K562 (cell line): ENCODE results near the gene SLFNL1. TPM values are rescaled to one million over a fixed set of nuclear protein-coding genes. Genes with fewer than 3 reads are reported as not detected.
A peak's percentile ranks its signal among the peaks of the same experiment; 100 is the strongest.

Experiments
- CREBBP ChIP-seq: IDR thresholded peaks from one replicate; pipeline ENCODE4 v1.6.1; 2012; ENCODE audit warnings: low read depth, mild to moderate bottlenecking, control low read depth, inconsistent platforms, low read length
- DPF2 ChIP-seq: fragments of 450-650 bp; IDR thresholded peaks from 2 replicates; pipeline ENCODE4 v1.6.1; 2016
- FOXP1 ChIP-seq: sonication (generic); formaldehyde crosslinking; IDR thresholded peaks from 2 replicates; pipeline ENCODE4 v1.8.0; 2022; ENCODE audit warnings: mild to moderate bottlenecking, missing genetic modification reagents
- HIVEP1 ChIP-seq: fragments of 250-450 bp; sonication (Bioruptor Pico); IDR thresholded peaks from 2 replicates; pipeline ENCODE4 v1.4.0; 2020; ENCODE audit warnings: mild to moderate bottlenecking
- MAFG ChIP-seq: fragments of 450-650 bp; conservative IDR thresholded peaks from 2 replicates; pipeline ENCODE4 v1.6.1; 2016; ENCODE audit warnings: missing genetic modification characterization, missing compliant biosample characterization
- MAZ ChIP-seq, 2 experiments: fragments of 450-650 bp in 1 of 2; sonication (generic) in 1 of 2; formaldehyde crosslinking; IDR thresholded peaks in 1 of 2; conservative IDR thresholded peaks in 1 of 2; 2 replicates each; pipeline versions ENCODE4 v1.4.0 to v1.5.0; 2020; ENCODE audit warnings: mild to moderate bottlenecking in 1 of 2, missing genetic modification reagents in 1 of 2
- MTA3 ChIP-seq: fragments of 450-650 bp; formaldehyde crosslinking; IDR thresholded peaks from 2 replicates; pipeline ENCODE4 v1.6.1; 2017; ENCODE audit warnings: mild to moderate bottlenecking, borderline replicate concordance
- NFIX ChIP-seq: fragments of 250-450 bp; sonication (Bioruptor Pico); IDR thresholded peaks from 2 replicates; pipeline ENCODE4 v1.4.0; 2020; ENCODE audit warnings: low read depth, mild to moderate bottlenecking, moderate library complexity
- NONO ChIP-seq, 2 experiments: fragments of 200-400 bp in 1 of 2; fragments of 450-650 bp in 1 of 2; formaldehyde crosslinking in 1 of 2; IDR thresholded peaks; 2 replicates each; pipeline ENCODE4 v1.6.1; 2017; ENCODE audit warnings: low read depth in 2 of 2, mild to moderate bottlenecking in 2 of 2, moderate library complexity in 2 of 2, low read length in 1 of 2
- PRMT5 ChIP-seq: sonication (generic); formaldehyde crosslinking; IDR thresholded peaks from 2 replicates; pipeline ENCODE4 v1.5.0; 2020; ENCODE audit warnings: missing genetic modification reagents
- PRPF4 ChIP-seq: fragments of 200-400 bp; formaldehyde crosslinking; IDR thresholded peaks from one replicate; pipeline ENCODE4 v1.6.1; 2017; ENCODE audit warnings: low read length, low read depth, mild to moderate bottlenecking; ENCODE audit not compliant: insufficient read depth, poor library complexity, severe bottlenecking
- RAD21 ChIP-seq, 2 experiments: fragments of 250-450 bp in 1 of 2; fragments of 450-650 bp in 1 of 2; sonication (Bioruptor Pico) in 1 of 2; formaldehyde crosslinking in 1 of 2; IDR thresholded peaks in 1 of 2; conservative IDR thresholded peaks in 1 of 2; 2 replicates each; pipeline versions ENCODE4 v1.4.0 to v1.8.0; 2020 to 2022; ENCODE audit warnings: mild to moderate bottlenecking in 2 of 2, moderate library complexity in 1 of 2
- RBFOX2 ChIP-seq: fragments of 200-400 bp; formaldehyde crosslinking; IDR thresholded peaks from 2 replicates; pipeline ENCODE4 v1.6.1; 2017; ENCODE audit warnings: low read depth, mild to moderate bottlenecking, low read length, moderate library complexity
- SP1 ChIP-seq: sonication (generic); formaldehyde crosslinking; IDR thresholded peaks from 2 replicates; pipeline ENCODE4 v1.8.1; 2022; ENCODE audit warnings: mild to moderate bottlenecking, missing genetic modification reagents
- STAG1 ChIP-seq: sonication (generic); formaldehyde crosslinking; IDR thresholded peaks from 2 replicates; pipeline ENCODE4 v1.5.0; 2020; ENCODE audit warnings: missing genetic modification reagents, borderline replicate concordance
- U2AF2 ChIP-seq: fragments of 200-400 bp; formaldehyde crosslinking; optimal IDR thresholded peaks from 2 replicates; pipeline ENCODE3; 2017; ENCODE audit warnings: low read depth, mild to moderate bottlenecking, low read length
- ZC3H11A ChIP-seq: IDR thresholded peaks from 2 replicates; pipeline ENCODE4 v1.6.1; 2012; ENCODE audit warnings: low read depth, low read length, improper control_type of control experiment
- polyA plus RNA-seq, 8 experiments: library from polyadenylated mRNA; depleted of rRNA in 4 of 8; stranded (reverse) in 5 of 8; unstranded in 3 of 8; fragments of >200 nt; fragmentation: Nextera tagmentation in 2 of 8; fragmentation: Illumina TruSeq in 1 of 8; extraction: Ambion mirVana in 2 of 8; extraction: Trizol in 1 of 8; gene quantifications; 2 replicates each; pipeline versions ENCODE4 v1.2.1 to v1.2.3, GENCODE V29; 2011 to 2014; ENCODE audit warnings: inconsistent platforms in 1 of 8, missing spikeins in 1 of 8
- total RNA-seq, 7 experiments: library from RNA; depleted of rRNA in 6 of 7; stranded (reverse); fragments of >200 nt in 6 of 7; fragmentation: Illumina TruSeq in 2 of 7; extraction: Trizol in 2 of 7; gene quantifications; 2 replicates each; pipeline versions ENCODE4 v1.2.1 to v1.2.3, GENCODE V29; 2011 to 2021; ENCODE audit warnings: low replicate concordance in 1 of 7
- TF ChIP-seq, protein P1 (sequence below): fragments of 450-650 bp; formaldehyde crosslinking; IDR thresholded peaks from 2 replicates; pipeline ENCODE4 v1.4.0; 2020; ENCODE audit warnings: mild to moderate bottlenecking, moderate library complexity
- TF ChIP-seq, protein P2 (sequence below): fragments of 450-650 bp; IDR thresholded peaks from 2 replicates; pipeline ENCODE4 v1.6.1; 2016; ENCODE audit warnings: low read depth, mild to moderate bottlenecking, moderate library complexity
- TF ChIP-seq, protein P3 (sequence below): fragments of 450-650 bp; IDR thresholded peaks from 2 replicates; pipeline ENCODE4 v1.6.1; 2016
- TF ChIP-seq, protein P4 (sequence below): fragments of 450-650 bp; IDR thresholded peaks from 2 replicates; pipeline ENCODE4 v1.6.1; 2016; ENCODE audit warnings: missing biosample characterization, missing genetic modification characterization
- TF ChIP-seq, protein P5 (sequence below): fragments of 450-650 bp; formaldehyde crosslinking; IDR thresholded peaks from 2 replicates; pipeline ENCODE4 v1.4.0; 2022; ENCODE audit warnings: missing genetic modification characterization

Gene SLFNL1
- total and polyA plus RNA-seq, 9 of the 15 experiments (the other 6 are each of a cell fraction or from before 2014, with no cell fraction given), result 0.05 to 0.14 (median 0.06) TPM; not detected in 5

DNA sequence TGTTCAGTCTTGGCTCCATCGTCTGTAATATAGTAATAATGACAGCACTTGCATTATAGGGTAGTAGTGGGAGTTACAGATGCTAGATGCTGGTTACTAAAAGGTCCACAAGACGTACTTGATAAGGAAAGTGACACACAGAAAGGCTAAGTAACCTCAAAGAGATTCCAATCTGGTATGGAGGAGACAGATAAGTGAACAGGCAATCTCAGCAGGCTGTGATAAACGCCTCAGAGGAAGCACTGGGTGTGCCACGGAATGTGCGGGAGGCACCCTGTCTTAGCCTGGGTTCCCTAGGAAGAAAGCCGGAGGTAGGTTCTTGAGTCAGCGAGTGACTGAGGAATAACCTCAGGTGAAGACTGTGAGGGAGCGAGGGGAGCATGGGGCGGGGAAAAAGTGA, 46.6 kb downstream of the SLFNL1 start (continued):
- TF ChIP-seq NONO (IDR thresholded peaks at IDR 0.05; ENCODE audit: low read depth in 2 of 2, low read length in 1 of 2) (peak in 1 of 2 experiments; percentile 63; a peak in 1 of 4 replicates), STAG1 (CRISPR knock-in tag) (no peak), PRMT5 (CRISPR knock-in tag) (no peak), RAD21 (CRISPR knock-in tag; conservative IDR thresholded peaks at IDR 0.05 in 1 of 2, IDR thresholded peaks at IDR 0.05 in 1 of 2) (0 out of 4 replicates have a peak, but pooled peaks of 1 of the 2 experiments have one; percentile 19), HIVEP1 (CRISPR knock-in tag) (peak; percentile 76), CREBBP (no peak), RBFOX2 (no peak), MAZ (CRISPR knock-in tag; conservative IDR thresholded peaks at IDR 0.05 in 1 of 2, IDR thresholded peaks at IDR 0.05 in 1 of 2) (peak; percentile 29 to 73; a peak in 2 of 4 replicates), DPF2 (peak; percentile 94), MTA3 (peak; percentile 33; the same call in 1 of the 2 replicates), U2AF2 (no peak), MAFG (tag) (0 out of 2 replicates have a peak, but pooled peaks have one; percentile 33), ZC3H11A (no peak), NFIX (CRISPR knock-in tag) (no peak), SP1 (0 out of 2 replicates have a peak, but pooled peaks have one; percentile 58), FOXP1 (no peak), PRPF4 (no peak)
- TF ChIP-seq, protein P1, sequence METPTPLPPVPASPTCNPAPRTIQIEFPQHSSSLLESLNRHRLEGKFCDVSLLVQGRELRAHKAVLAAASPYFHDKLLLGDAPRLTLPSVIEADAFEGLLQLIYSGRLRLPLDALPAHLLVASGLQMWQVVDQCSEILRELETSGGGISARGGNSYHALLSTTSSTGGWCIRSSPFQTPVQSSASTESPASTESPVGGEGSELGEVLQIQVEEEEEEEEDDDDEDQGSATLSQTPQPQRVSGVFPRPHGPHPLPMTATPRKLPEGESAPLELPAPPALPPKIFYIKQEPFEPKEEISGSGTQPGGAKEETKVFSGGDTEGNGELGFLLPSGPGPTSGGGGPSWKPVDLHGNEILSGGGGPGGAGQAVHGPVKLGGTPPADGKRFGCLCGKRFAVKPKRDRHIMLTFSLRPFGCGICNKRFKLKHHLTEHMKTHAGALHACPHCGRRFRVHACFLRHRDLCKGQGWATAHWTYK (CRISPR knock-in tag), result peak; percentile 96
- TF ChIP-seq, protein P2, sequence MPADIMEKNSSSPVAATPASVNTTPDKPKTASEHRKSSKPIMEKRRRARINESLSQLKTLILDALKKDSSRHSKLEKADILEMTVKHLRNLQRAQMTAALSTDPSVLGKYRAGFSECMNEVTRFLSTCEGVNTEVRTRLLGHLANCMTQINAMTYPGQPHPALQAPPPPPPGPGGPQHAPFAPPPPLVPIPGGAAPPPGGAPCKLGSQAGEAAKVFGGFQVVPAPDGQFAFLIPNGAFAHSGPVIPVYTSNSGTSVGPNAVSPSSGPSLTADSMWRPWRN, result peak; percentile 99
- TF ChIP-seq, protein P3, sequence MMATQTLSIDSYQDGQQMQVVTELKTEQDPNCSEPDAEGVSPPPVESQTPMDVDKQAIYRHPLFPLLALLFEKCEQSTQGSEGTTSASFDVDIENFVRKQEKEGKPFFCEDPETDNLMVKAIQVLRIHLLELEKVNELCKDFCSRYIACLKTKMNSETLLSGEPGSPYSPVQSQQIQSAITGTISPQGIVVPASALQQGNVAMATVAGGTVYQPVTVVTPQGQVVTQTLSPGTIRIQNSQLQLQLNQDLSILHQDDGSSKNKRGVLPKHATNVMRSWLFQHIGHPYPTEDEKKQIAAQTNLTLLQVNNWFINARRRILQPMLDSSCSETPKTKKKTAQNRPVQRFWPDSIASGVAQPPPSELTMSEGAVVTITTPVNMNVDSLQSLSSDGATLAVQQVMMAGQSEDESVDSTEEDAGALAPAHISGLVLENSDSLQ, result peak; percentile 69
- TF ChIP-seq, protein P4, sequence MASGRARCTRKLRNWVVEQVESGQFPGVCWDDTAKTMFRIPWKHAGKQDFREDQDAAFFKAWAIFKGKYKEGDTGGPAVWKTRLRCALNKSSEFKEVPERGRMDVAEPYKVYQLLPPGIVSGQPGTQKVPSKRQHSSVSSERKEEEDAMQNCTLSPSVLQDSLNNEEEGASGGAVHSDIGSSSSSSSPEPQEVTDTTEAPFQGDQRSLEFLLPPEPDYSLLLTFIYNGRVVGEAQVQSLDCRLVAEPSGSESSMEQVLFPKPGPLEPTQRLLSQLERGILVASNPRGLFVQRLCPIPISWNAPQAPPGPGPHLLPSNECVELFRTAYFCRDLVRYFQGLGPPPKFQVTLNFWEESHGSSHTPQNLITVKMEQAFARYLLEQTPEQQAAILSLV (tag), result no peak
- TF ChIP-seq, protein P5, sequence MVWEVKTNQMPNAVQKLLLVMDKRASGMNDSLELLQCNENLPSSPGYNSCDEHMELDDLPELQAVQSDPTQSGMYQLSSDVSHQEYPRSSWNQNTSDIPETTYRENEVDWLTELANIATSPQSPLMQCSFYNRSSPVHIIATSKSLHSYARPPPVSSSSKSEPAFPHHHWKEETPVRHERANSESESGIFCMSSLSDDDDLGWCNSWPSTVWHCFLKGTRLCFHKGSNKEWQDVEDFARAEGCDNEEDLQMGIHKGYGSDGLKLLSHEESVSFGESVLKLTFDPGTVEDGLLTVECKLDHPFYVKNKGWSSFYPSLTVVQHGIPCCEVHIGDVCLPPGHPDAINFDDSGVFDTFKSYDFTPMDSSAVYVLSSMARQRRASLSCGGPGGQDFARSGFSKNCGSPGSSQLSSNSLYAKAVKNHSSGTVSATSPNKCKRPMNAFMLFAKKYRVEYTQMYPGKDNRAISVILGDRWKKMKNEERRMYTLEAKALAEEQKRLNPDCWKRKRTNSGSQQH (CRISPR knock-in tag), result no peak
